Effector memory CD4-positive, alpha-beta T cell (primary cell): Measurements from ENCODE around the gene SERHL2.
"Not testable (repeated sequence)": the region's sequence is repeated elsewhere in the genome, so short reads cannot be mapped to it uniquely, and the experiment has no call there.

ENCODE experiments used
- DNase-seq, 3 donors: peaks; one replicate each; pipeline ENCODE4 v3.0.0-alpha.2; 2020
- H3K27ac ChIP-seq: 2 replicates; pipeline ENCODE4 v1.7.0; 2013; ENCODE audit warnings: mild to moderate bottlenecking, low read length, moderate library complexity; ENCODE audit not compliant: insufficient read depth, poor library complexity, severe bottlenecking
- H3K27me3 ChIP-seq: replicated peaks from 2 replicates; pipeline ENCODE4 v1.7.0; 2013; ENCODE audit warnings: mild to moderate bottlenecking, low read length; ENCODE audit not compliant: insufficient read depth, control insufficient read depth, poor library complexity, severe bottlenecking
- H3K36me3 ChIP-seq: 2 replicates; pipeline ENCODE4 v1.7.0; 2013; ENCODE audit warnings: mild to moderate bottlenecking, low read length, moderate library complexity; ENCODE audit not compliant: control insufficient read depth, insufficient read depth
- H3K4me1 ChIP-seq: 2 replicates; pipeline ENCODE4 v1.7.0; 2013; ENCODE audit warnings: low read length, mild to moderate bottlenecking; ENCODE audit not compliant: control insufficient read depth, insufficient read depth, poor library complexity, severe bottlenecking
- H3K4me3 ChIP-seq: 2 replicates; pipeline ENCODE4 v1.7.0; 2013; ENCODE audit warnings: low read length, low read depth, mild to moderate bottlenecking; ENCODE audit not compliant: insufficient read depth, poor library complexity, severe bottlenecking
- H3K9me3 ChIP-seq: 2 replicates; pipeline ENCODE4 v1.7.0; 2013; ENCODE audit warnings: mild to moderate bottlenecking, low read length, moderate library complexity; ENCODE audit not compliant: control insufficient read depth

SERHL2 gene

GRCh38 chr22:42549331-42550060, 4.3 kb upstream of the SERHL2 start:
- no peaks in the 10 kb centered on the region for H3K9me3 ChIP-seq
- H3K27me3 ChIP-seq, result no peaks in the 10 kb centered on the region
- no peak overlapping the region for H3K27ac ChIP-seq
- no peak overlapping the region for H3K4me3 ChIP-seq
- peaks cover 6% of the 10 kb centered on the region for H3K4me1 ChIP-seq
- DNase-seq, result no peak
- no peaks in the 10 kb centered on the region for H3K36me3 ChIP-seq

GRCh38 chr22:42552294-42552647, 1.5 kb upstream of the SERHL2 start:
- not testable (repeated sequence) for H3K9me3 ChIP-seq, H3K4me3 ChIP-seq, H3K27ac ChIP-seq, H3K4me1 ChIP-seq, H3K36me3 ChIP-seq, DNase-seq, H3K27me3 ChIP-seq

GRCh38 chr22:42560381-42560780, 6.6 kb downstream of the SERHL2 start:
- H3K9me3 ChIP-seq, result no peaks in the 10 kb centered on the region
- H3K4me3 ChIP-seq, result no peak overlapping the region
- no peaks in the 10 kb centered on the region for H3K36me3 ChIP-seq
- no peaks in the 10 kb centered on the region for H3K4me1 ChIP-seq
- H3K27me3 ChIP-seq, result no peaks in the 10 kb centered on the region
- H3K27ac ChIP-seq, result no peak overlapping the region
- no peak for DNase-seq

GRCh38 chr22:42560781-42561180, 7.0 kb downstream of the SERHL2 start:
- Histone ChIP-seq H3K27me3 (no peaks in the 10 kb centered on the region), H3K4me3 (no peak overlapping the region), H3K9me3 (no peaks in the 10 kb centered on the region), H3K4me1 (no peaks in the 10 kb centered on the region), H3K27ac (no peak overlapping the region), H3K36me3 (no peaks in the 10 kb centered on the region)
- no peak for DNase-seq

GRCh38 chr22:42561856-42562255, 8.1 kb downstream of the SERHL2 start:
- no peaks in the 10 kb centered on the region for H3K36me3 ChIP-seq
- H3K4me3 ChIP-seq, result no peak overlapping the region
- H3K9me3 ChIP-seq, result no peaks in the 10 kb centered on the region
- no peak overlapping the region for H3K27ac ChIP-seq
- no peaks in the 10 kb centered on the region for H3K4me1 ChIP-seq
- DNase-seq, result no peak
- no peaks in the 10 kb centered on the region for H3K27me3 ChIP-seq

- no peak overlapping the region for H3K4me3 ChIP-seq
- H3K27ac ChIP-seq, result no peak overlapping the region
- H3K36me3 ChIP-seq, result no peaks in the 10 kb centered on the region
- DNase-seq, result no peak
- no peaks in the 10 kb centered on the region for H3K4me1 ChIP-seq
- H3K9me3 ChIP-seq, result no peaks in the 10 kb centered on the region
- no peaks in the 10 kb centered on the region for H3K27me3 ChIP-seq
Measured at GRCh38 chr22:42562279-42562678, 8.5 kb downstream of the SERHL2 start.

GRCh38 chr22:42562684-42563083, 8.9 kb downstream of the SERHL2 start:
- H3K4me3 ChIP-seq, result no peak overlapping the region
- no peaks in the 10 kb centered on the region for H3K27me3 ChIP-seq
- no peak overlapping the region for H3K27ac ChIP-seq
- no peaks in the 10 kb centered on the region for H3K4me1 ChIP-seq
- H3K36me3 ChIP-seq, result no peaks in the 10 kb centered on the region
- DNase-seq, result no peak
- no peaks in the 10 kb centered on the region for H3K9me3 ChIP-seq

GRCh38 chr22:42563943-42564342, 10.2 kb downstream of the SERHL2 start:
- not testable (repeated sequence) for H3K27ac ChIP-seq, H3K36me3 ChIP-seq, H3K4me1 ChIP-seq, H3K4me3 ChIP-seq, DNase-seq, H3K9me3 ChIP-seq, H3K27me3 ChIP-seq

- no peaks in the 10 kb centered on the region for H3K36me3 ChIP-seq
Measured at GRCh38 chr22:42564699-42565098, 10.9 kb downstream of the SERHL2 start.

GRCh38 chr22:42565956-42566355, 12.2 kb downstream of the SERHL2 start:
- Histone ChIP-seq H3K36me3 (no peaks in the 10 kb centered on the region), H3K27me3 (no peaks in the 10 kb centered on the region), H3K4me1 (no peaks in the 10 kb centered on the region), H3K27ac (no peak overlapping the region), H3K4me3 (no peak overlapping the region), H3K9me3 (no peaks in the 10 kb centered on the region)
- no peak for DNase-seq

More at GRCh38 chr22:42564699-42565098, 10.9 kb downstream of the SERHL2 start:
- no peak overlapping the region for H3K4me3 ChIP-seq
- no peaks in the 10 kb centered on the region for H3K27me3 ChIP-seq
- no peak for DNase-seq
- H3K4me1 ChIP-seq, result no peaks in the 10 kb centered on the region
- H3K27ac ChIP-seq, result no peak overlapping the region
- H3K9me3 ChIP-seq, result no peaks in the 10 kb centered on the region
